GM20000 (cell line): Measurements from ENCODE around the gene SCNN1G.

Source experiments
- DNase-seq: peaks from one replicate; pipeline ENCODE4 v3.0.0; 2012; ENCODE audit warnings: low spot score
- CTCF ChIP-seq: IDR thresholded peaks from 2 replicates; pipeline ENCODE4 v1.5.1; 2012; ENCODE audit warnings: mild to moderate bottlenecking, control low read depth; ENCODE audit errors: extremely low read depth, missing control alignments

Gene SCNN1G

GRCh38 chr16:23182206-23182678 lies 303 bp upstream of the SCNN1G start:
- peak; percentile 99 for TF ChIP-seq CTCF
- DNase-seq = peak; percentile 94

GRCh38 chr16:23183543-23183862 lies 958 bp downstream of the SCNN1G start:
- TF ChIP-seq CTCF = no peak
- no peak for DNase-seq

GRCh38 chr16:23185656-23186055 lies 3.1 kb downstream of the SCNN1G start:
- no peak for DNase-seq
- TF ChIP-seq CTCF = no peak

- TF ChIP-seq CTCF = no peak
- DNase-seq = no peak
Measured at GRCh38 chr16:23186171-23186570, 3.6 kb downstream of the SCNN1G start.

GRCh38 chr16:23187341-23187740 lies 4.8 kb downstream of the SCNN1G start:
- TF ChIP-seq CTCF = no peak
- no peak for DNase-seq

- no peak for DNase-seq
- TF ChIP-seq CTCF = no peak
Measured at GRCh38 chr16:23188911-23189310, 6.4 kb downstream of the SCNN1G start.

GRCh38 chr16:23194497-23195221 lies 12.1 kb downstream of the SCNN1G start:
- TF ChIP-seq CTCF = no peak

More at GRCh38 chr16:23194497-23195221, 12.1 kb downstream of the SCNN1G start:
- DNase-seq = no peak
